HepG2 (cell line): ENCODE measurements around the gene TMEM209. TPM values are rescaled to one million over a fixed set of nuclear protein-coding genes. Genes with fewer than 3 reads are reported as not detected.

Source experiments
- ATAC-seq: fragments of 200-7000 bp; cut with Tn5 transposase; 3 replicates; pipeline ENCODE4 v1.9.1; 2020; ENCODE audit warnings: mild to moderate bottlenecking, moderate library complexity
- BruUV-seq: library from RNA; stranded (reverse); fragments of 400-500 nt; replicated peaks from 2 replicates; lab custom pipeline; 2021; lab: Mats Ljungman, UMichigan
- CTCF ChIA-PET: fragments of 300-600 bp; formaldehyde crosslinking; extraction: SDS; loops from one replicate; lab custom pipeline; 2021; ENCODE audit warnings: low total read pairs, inconsistent platforms, low intra/inter-chr PET ratio; lab: Yijun Ruan, JAX
- POLR2A ChIA-PET: fragments of 350-600 bp; sonication (Branson Sonifier 250); formaldehyde crosslinking; loops from one replicate; lab custom pipeline; 2020; ENCODE audit warnings: antibody characterized with exemption, inconsistent platforms; lab: Yijun Ruan, JAX
- DNase-seq: peaks from one replicate; pipeline ENCODE4 v3.0.0-alpha.2; 2015; ENCODE audit warnings: low spot score
- FAIRE-seq: peaks from 3 replicates; lab custom pipeline; 2011; peaks lifted over from hg19 to GRCh38; lab: Jason Lieb, UNC
- H2AFZ ChIP-seq: one replicate; pipeline ENCODE4 v1.6.1; 2011; ENCODE audit warnings: low read length, inconsistent platforms
- H3K27ac ChIP-seq: fragments of 300-600 bp; 3 replicates; pipeline ENCODE4 v1.8.0; 2011; ENCODE audit warnings: mixed run types, mild to moderate bottlenecking, mixed read lengths, low read length, inconsistent platforms; ENCODE audit not compliant: insufficient read depth; ENCODE audit errors: extremely low read length
- H3K27me3 ChIP-seq, 2 experiments: fragments of 200-600 bp in 1 of 2; 2 replicates in 1 of 2; 3 replicates in 1 of 2; pipeline versions ENCODE4 v1.6.0 to v1.8.0; 2011; ENCODE audit warnings: low read length in 2 of 2, mild to moderate bottlenecking in 2 of 2, moderate library complexity in 2 of 2, inconsistent platforms in 1 of 2; ENCODE audit not compliant: insufficient read depth in 2 of 2, control insufficient read depth in 1 of 2
- H3K36me3 ChIP-seq, 2 experiments: fragments of 200-600 bp in 1 of 2; replicated peaks in 1 of 2; 2 replicates in 1 of 2; 3 replicates in 1 of 2; pipeline versions ENCODE4 v1.5.1 to v1.8.0; 2011; ENCODE audit warnings: low read length in 2 of 2, inconsistent platforms in 1 of 2; ENCODE audit not compliant: insufficient read depth in 2 of 2, control insufficient read depth in 1 of 2
- H3K4me1 ChIP-seq: 2 replicates; pipeline ENCODE4 v1.5.1; 2012; ENCODE audit warnings: low read length, inconsistent platforms; ENCODE audit not compliant: insufficient read depth
- H3K4me2 ChIP-seq: 2 replicates; pipeline ENCODE4 v1.6.0; 2011; ENCODE audit warnings: low read depth, low read length, inconsistent platforms
- H3K4me3 ChIP-seq, 3 experiments: fragments of 200-600 bp in 1 of 3; sonication (generic), shearing (Covaris generic) in 1 of 3; replicated peaks in 1 of 3; 2 replicates each; pipeline ENCODE4 v1.5.1; 2011 to 2016; ENCODE audit warnings: low read length in 3 of 3, inconsistent platforms in 2 of 3, low read depth in 2 of 3, mild to moderate bottlenecking in 2 of 3, control low read depth in 1 of 3, mixed read lengths in 1 of 3; ENCODE audit not compliant: insufficient read depth in 1 of 3
- H3K79me2 ChIP-seq: one replicate; pipeline ENCODE4 v1.6.1; 2011; ENCODE audit warnings: low read length, inconsistent platforms; ENCODE audit not compliant: insufficient read depth
- H3K9ac ChIP-seq: 2 replicates; pipeline ENCODE4 v1.6.0; 2011; ENCODE audit warnings: mild to moderate bottlenecking, low read depth, low read length, inconsistent platforms; ENCODE audit not compliant: insufficient read depth
- H3K9me3 ChIP-seq: 2 replicates; pipeline ENCODE4 v1.5.1; 2012; ENCODE audit warnings: mild to moderate bottlenecking, low read length
- H4K20me1 ChIP-seq: 2 replicates; pipeline ENCODE4 v1.6.0; 2011; ENCODE audit warnings: inconsistent platforms, mild to moderate bottlenecking, low read length, moderate library complexity; ENCODE audit not compliant: insufficient read depth
- CREB3 ChIP-seq: sonication (generic); formaldehyde crosslinking; IDR thresholded peaks from 2 replicates; pipeline ENCODE4 v1.5.0; 2020; ENCODE audit warnings: missing genetic modification reagents
- CSRNP2 ChIP-seq: sonication (generic); formaldehyde crosslinking; conservative IDR thresholded peaks from 2 replicates; pipeline ENCODE4 v1.8.0; 2022; ENCODE audit warnings: low read depth, missing genetic modification reagents
- KAT7 ChIP-seq: IDR thresholded peaks from 2 replicates; pipeline ENCODE4 v1.6.1; 2018; ENCODE audit warnings: borderline replicate concordance, missing compliant biosample characterization
- PRPF4 ChIP-seq: fragments of 200-400 bp; formaldehyde crosslinking; IDR thresholded peaks from 2 replicates; pipeline ENCODE4 v1.6.1; 2016; ENCODE audit warnings: low read length, low read depth; ENCODE audit not compliant: poor library complexity, severe bottlenecking
- SMAD9 ChIP-seq: sonication (generic); formaldehyde crosslinking; IDR thresholded peaks from 2 replicates; pipeline ENCODE4 v1.5.1; 2020; ENCODE audit warnings: mild to moderate bottlenecking, missing genetic modification reagents
- SOX13 ChIP-seq, 3 experiments: fragments of 450-650 bp in 1 of 3; sonication (generic) in 1 of 3; formaldehyde crosslinking in 1 of 3; IDR thresholded peaks in 2 of 3; conservative IDR thresholded peaks in 1 of 3; 2 replicates each; pipeline versions ENCODE4 v1.5.0 to v1.6.1; 2016 to 2020; ENCODE audit warnings: antibody characterized with exemption in 1 of 3, mild to moderate bottlenecking in 1 of 3, missing compliant biosample characterization in 1 of 3, missing genetic modification reagents in 1 of 3, moderate library complexity in 1 of 3
- ZBTB33 ChIP-seq: sonication (generic); formaldehyde crosslinking; IDR thresholded peaks from 2 replicates; pipeline ENCODE4 v1.4.0; 2020; ENCODE audit warnings: missing genetic modification reagents
- ZNF34 ChIP-seq: sonication (generic); formaldehyde crosslinking; IDR thresholded peaks from 2 replicates; pipeline ENCODE4 v1.4.0; 2020; ENCODE audit warnings: mild to moderate bottlenecking, missing genetic modification reagents, borderline replicate concordance
- WGBS: methylation state at CpG from one replicate; pipeline ENCODE4 v1.1.6; 2017; ENCODE audit warnings: low lambda C conversion rate; 5-methylcytosine and 5-hydroxymethylcytosine counted together
- in situ Hi-C: cut with HindIII; loops from 2 replicates; pipeline ENCODE4 v1.10.0; 2017; ENCODE audit warnings: low pct_unique_long_range_greater_than_20kb; ENCODE audit not compliant: extremely low pct_ligation_motif_present
- intact Hi-C: fragments of 100-400 bp; cut with micrococcal nuclease; formaldehyde crosslinking; loops from one replicate; pipeline ENCODE4 v1.10.0; 2022; ENCODE audit not compliant: unreplicated experiment
- polyA plus RNA-seq, 8 experiments: library from polyadenylated mRNA; depleted of rRNA in 3 of 8; stranded (reverse) in 7 of 8; unstranded in 1 of 8; fragments of >200 nt; fragmentation: Illumina TruSeq in 4 of 8; extraction: Trizol in 4 of 8; gene quantifications; 2 replicates each; pipeline versions ENCODE4 v1.2.1 to v1.2.3, GENCODE V29; 2011 to 2016; ENCODE audit warnings: low read depth in 4 of 8, missing spikeins in 1 of 8, mixed read lengths in 1 of 8; ENCODE audit not compliant: insufficient read depth in 1 of 8
- total RNA-seq, 5 experiments: library from RNA; depleted of rRNA; stranded (reverse); fragments of >200 nt; fragmentation: Illumina TruSeq; extraction: Trizol; gene quantifications; 2 replicates each; pipeline ENCODE4 v1.2.3, GENCODE V29; 2016; ENCODE audit warnings: low read depth in 1 of 5

Gene TMEM209
- total and polyA plus RNA-seq, 2 of the 13 experiments (the other 11 are each of a cell fraction or from before 2014, with no cell fraction given): 14.5 to 15.6 TPM

GRCh38 chr7:130189343-130189742 is 15.9 kb downstream of the TMEM209 start:
- no peaks in the 10 kb centered on the region for H3K27me3 ChIP-seq
- no peaks in the 10 kb centered on the region for H4K20me1 ChIP-seq
- no peak for DNase-seq
- H3K4me2 ChIP-seq: no peak overlapping the region
- TF ChIP-seq KAT7 (CRISPR knock-in tag): no peak
- TF ChIP-seq PRPF4: no peak
- no peak for TF ChIP-seq ZBTB33 (CRISPR knock-in tag)
- TF ChIP-seq CSRNP2 (CRISPR knock-in tag): no peak
- no peak for TF ChIP-seq CREB3
- no peak for TF ChIP-seq SMAD9 (CRISPR knock-in tag)
- no peak for TF ChIP-seq SOX13 (IDR thresholded peaks at IDR 0.05)
- TF ChIP-seq SOX13 (CRISPR knock-in tag; conservative IDR thresholded peaks at IDR 0.05 in 1 of 2, IDR thresholded peaks at IDR 0.05 in 1 of 2): no peak
- no peak for TF ChIP-seq ZNF34 (CRISPR knock-in tag)
- TF ChIP-seq, all 625 proteins: peak for 0
- FAIRE-seq (no peak), ATAC-seq (no peak)
- H3K36me3 ChIP-seq: peaks cover 1 to 38% of the 10 kb centered on the region in 2 experiments; a peak in 4 of 5 replicates
- 98% methylated on average over 5 of the region's 5 CpGs for WGBS
- no peak overlapping the region for H3K27ac ChIP-seq
- no peak overlapping the region for H3K4me3 ChIP-seq
- no peaks in the 10 kb centered on the region for H3K4me1 ChIP-seq
- in situ Hi-C loops (no loop called here), intact Hi-C loops (no loop called here)
- POLR2A ChIA-PET: no interaction called here
- H3K79me2 ChIP-seq: no peaks in the 10 kb centered on the region
- no peak overlapping the region for H2AFZ ChIP-seq
- no peaks in the 10 kb centered on the region for H3K9me3 ChIP-seq
- no peak overlapping the region for H3K9ac ChIP-seq
- CTCF ChIA-PET: no interaction called here
- no TSS peak for BruUV-seq
